Esophagus (tissue), 2 donors: ENCODE results near the gene KLF11. TPM values are rescaled to one million over a fixed set of nuclear protein-coding genes. Genes with fewer than 3 reads are reported as not detected.
"Not testable (repeated sequence)": the region's sequence is repeated elsewhere in the genome, so short reads cannot be mapped to it uniquely, and the experiment has no call there.

Experiments used
- H3K27ac ChIP-seq, 2 donors: one replicate each; pipeline ENCODE4 v1.5.1; 2013; ENCODE audit warnings: low read depth in 2 of 2, mild to moderate bottlenecking in 2 of 2, inconsistent platforms in 1 of 2, low read length in 1 of 2, moderate library complexity in 1 of 2
- H3K27me3 ChIP-seq, 2 donors: one replicate each; pipeline ENCODE4 v1.6.1; 2013; ENCODE audit warnings: low read length in 2 of 2, control low read depth in 1 of 2, mild to moderate bottlenecking in 1 of 2; ENCODE audit not compliant: insufficient read depth in 2 of 2, control insufficient read depth in 1 of 2
- H3K36me3 ChIP-seq, 2 donors: one replicate each; pipeline ENCODE4 v1.6.1; 2013; ENCODE audit warnings: low read length in 1 of 2; ENCODE audit not compliant: control insufficient read depth in 2 of 2, insufficient read depth in 2 of 2
- H3K4me1 ChIP-seq, 2 donors: one replicate each; pipeline ENCODE4 v1.6.1; 2013; ENCODE audit warnings: low read length in 1 of 2; ENCODE audit not compliant: control insufficient read depth in 2 of 2, insufficient read depth in 2 of 2
- H3K4me3 ChIP-seq, 2 donors: one replicate each; pipeline ENCODE4 v1.5.1; 2013; ENCODE audit warnings: low read length in 2 of 2, mild to moderate bottlenecking in 2 of 2, low read depth in 1 of 2, moderate library complexity in 1 of 2
- H3K9me3 ChIP-seq, 2 donors: one replicate each; pipeline ENCODE4 v1.6.1; 2013; ENCODE audit warnings: mild to moderate bottlenecking in 2 of 2, low read depth in 1 of 2, low read length in 1 of 2, moderate library complexity in 1 of 2; ENCODE audit not compliant: control insufficient read depth in 2 of 2, insufficient read depth in 1 of 2
- WGBS, 2 donors: extraction: QIAGEN DNeasy Blood & Tissue Kit; methylation state at CpG; one replicate each; pipeline ENCODE4 v1.1.7; 2013; 5-methylcytosine and 5-hydroxymethylcytosine counted together
- polyA plus RNA-seq, 2 donors: library from polyadenylated mRNA; stranded (reverse); fragments of 200-250 nt; gene quantifications; one replicate each; pipeline ENCODE4 v1.2.3, GENCODE V29; 2013
- donor health status: healthy with polysubstance abuse.
- donor health status: Bipolar disorder and iron deficiency.

KLF11 gene
- polyA plus RNA-seq, 2 donors, result 1.7 to 4.3 TPM

DNA sequence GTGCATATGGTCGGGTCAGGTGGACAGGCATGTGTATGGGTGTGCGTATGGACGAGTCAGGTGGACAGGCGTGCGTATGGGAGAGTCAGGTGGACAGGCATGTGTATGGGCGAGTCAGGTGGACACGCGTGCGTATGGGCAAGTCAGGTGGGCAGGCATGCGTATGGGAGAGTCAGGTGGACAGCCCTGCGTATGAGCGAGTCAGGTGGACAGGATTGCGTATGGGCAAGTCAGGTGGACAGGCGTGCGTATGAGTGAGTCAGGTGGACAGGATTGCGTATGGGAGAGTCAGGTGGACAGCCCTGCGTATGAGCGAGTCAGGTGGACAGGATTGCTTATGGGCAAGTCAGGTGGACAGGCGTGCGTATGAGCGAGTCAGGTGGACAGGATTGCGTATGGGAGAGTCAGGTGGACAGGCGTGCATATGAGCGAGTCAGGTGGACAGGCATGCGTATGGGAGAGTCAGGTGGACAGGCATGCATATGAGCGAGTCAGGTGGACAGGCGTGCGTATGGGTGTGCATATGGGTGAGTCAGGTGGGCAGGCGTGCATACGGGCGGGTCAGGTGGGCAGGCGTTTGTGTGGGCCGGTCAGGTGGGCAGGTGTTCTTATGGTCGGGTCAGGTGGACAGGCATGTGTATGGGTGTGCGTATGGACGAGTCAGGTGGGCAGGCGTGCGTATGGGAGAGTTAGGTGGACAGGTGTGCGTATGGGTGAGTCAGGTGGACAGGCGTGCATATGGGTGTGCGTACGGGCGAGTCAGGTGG lies 29.5 kb upstream of the KLF11 start:
- 94 to 96% methylated on average over 43 of the region's 43 CpGs for WGBS, 2 donors
- H3K27ac ChIP-seq, result not testable (repeated sequence)

DNA sequence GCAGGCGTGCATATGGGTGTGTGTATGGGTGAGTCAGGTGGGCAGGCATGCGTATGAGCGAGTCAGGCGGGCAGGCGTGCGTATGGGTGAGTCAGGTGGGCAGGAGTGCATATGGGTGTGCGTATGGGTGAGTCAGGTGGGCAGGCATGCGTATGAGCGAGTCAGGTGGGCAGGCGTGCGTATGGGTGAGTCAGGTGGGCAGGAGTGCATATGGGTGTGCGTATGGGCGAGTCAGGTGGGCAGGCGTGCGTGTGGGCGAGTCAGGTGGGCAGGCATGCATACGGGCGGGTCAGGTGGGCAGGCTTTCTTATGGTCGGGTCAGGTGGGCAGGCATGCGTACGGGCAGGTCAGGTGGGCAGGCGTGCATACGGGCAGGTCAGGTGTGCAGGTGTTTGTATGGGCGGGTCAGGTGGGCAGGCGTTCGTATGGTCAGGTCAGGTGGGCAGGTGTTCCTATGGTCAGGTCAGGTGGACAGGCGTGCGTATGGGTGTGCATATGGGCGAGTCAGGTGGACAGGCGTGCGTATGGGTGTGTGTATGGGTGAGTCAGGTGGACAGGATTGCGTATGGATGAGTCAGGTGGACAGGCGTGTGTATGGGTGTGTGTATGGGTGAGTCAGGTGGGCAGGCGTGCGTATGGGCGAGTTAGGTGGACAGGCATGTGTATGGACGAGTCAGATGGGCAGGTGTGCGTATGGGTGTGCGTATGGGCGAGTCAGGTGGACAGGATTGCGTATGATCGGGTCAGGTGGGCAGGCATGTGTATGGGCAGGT lies 28.7 kb upstream of the KLF11 start:
- 78 to 83% methylated on average over 37 to 42 of the region's 42 CpGs for WGBS, 2 donors
- Histone ChIP-seq H3K27ac (peak overlapping the region; percentile 44 to 77), H3K4me3 (no peak overlapping the region), H3K27me3 (no peaks in the 10 kb centered on the region), H3K36me3 (no peaks in the 10 kb centered on the region), H3K4me1 (peaks cover 4 to 21% of the 10 kb centered on the region in 2 donors), H3K9me3 (peaks cover 0 to 37% of the 10 kb centered on the region in 2 donors)

More for the DNA sequence above, 29.5 kb upstream of the KLF11 start:
- not testable (repeated sequence) for H3K27me3 ChIP-seq, H3K4me3 ChIP-seq, H3K36me3 ChIP-seq
- peaks cover 4 to 21% of the 10 kb centered on the region in 2 donors for H3K4me1 ChIP-seq
- H3K9me3 ChIP-seq, result peaks cover 0 to 37% of the 10 kb centered on the region in 2 donors

DNA sequence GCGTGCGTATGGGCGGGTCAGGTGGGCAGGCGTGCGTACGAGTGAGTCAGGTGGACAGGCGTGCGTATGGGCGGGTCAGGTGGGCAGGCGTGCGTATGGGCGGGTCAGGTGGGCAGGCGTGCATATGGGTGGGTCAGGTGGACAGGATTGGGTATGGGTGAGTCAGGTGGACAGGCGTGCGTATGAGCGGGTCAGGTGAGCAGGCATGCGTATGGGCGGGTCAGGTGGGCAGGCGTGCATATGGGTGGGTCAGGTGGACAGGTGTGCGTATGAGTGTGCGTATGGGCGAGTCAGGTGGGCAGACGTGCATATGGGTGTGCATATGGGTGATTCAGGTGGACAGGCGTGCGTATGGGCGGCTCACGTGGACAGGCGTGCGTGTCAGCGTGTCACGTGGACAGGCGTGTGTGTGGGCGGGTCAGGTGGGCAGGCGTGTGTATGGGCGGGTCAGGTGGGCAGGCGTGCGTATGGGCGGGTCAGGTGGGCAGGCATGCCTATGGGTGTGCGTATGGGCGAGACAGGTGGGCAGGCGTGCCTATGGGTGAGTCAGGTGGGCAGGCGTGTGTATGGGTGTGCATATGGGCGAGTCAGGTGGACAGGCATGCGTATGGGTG lies 27.9 kb upstream of the KLF11 start:
- not testable (repeated sequence) for H3K36me3 ChIP-seq, H3K27ac ChIP-seq, H3K27me3 ChIP-seq, H3K4me3 ChIP-seq
- H3K4me1 ChIP-seq, result peaks cover 0 to 16% of the 10 kb centered on the region in 2 donors
- H3K9me3 ChIP-seq, result peaks cover 0 to 37% of the 10 kb centered on the region in 2 donors
- 96% methylated on average over 40 to 44 of the region's 44 CpGs for WGBS, 2 donors

DNA sequence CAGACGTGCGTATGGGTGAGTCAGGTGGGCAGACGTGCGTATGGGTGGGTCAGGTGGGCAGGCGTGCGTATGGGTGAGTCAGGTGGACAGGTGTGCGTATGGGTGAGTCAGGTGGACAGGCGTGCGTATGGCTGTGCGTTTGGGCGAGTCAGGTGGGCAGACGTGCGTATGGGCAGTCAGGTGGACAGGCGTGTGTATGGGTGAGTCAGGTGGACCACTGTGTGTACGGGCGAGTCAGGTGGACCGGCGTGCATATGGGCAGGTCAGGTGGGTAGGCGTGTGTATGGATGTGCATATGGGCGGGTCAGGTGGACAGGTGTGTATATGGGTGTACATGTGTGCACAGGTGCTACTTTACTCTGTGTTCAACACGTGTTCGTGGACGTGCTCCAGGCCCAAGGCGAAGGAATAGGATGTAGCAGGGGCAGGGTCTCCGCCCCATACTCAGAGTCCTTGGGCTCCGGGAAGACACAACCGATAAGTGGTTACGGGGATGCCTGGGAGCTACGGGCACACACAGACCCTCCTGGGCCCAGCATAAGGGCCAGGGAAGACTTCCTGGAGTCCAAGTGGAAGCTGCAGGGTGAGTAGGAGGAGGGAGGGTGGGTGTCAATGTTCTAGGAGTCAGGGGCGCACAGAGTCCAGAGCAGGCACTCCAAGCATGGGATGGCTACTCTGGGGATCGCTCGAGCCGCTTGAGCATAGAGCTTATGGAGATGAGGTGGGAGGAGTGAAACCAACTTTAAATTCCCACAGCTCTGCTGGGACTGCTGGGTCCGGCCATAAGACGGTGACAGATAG lies 27.1 kb upstream of the KLF11 start:
- peaks cover 0 to 15% of the 10 kb centered on the region in 2 donors for H3K4me1 ChIP-seq
- peaks cover 0 to 36% of the 10 kb centered on the region in 2 donors for H3K9me3 ChIP-seq
- H3K4me3 ChIP-seq, result no peak overlapping the region
- no peaks in the 10 kb centered on the region for H3K36me3 ChIP-seq
- 92 to 93% methylated on average over 35 of the region's 35 CpGs for WGBS, 2 donors
- no peak overlapping the region for H3K27ac ChIP-seq
- no peaks in the 10 kb centered on the region for H3K27me3 ChIP-seq

GRCh38 chr2:10016802-10017258 lies 26.5 kb upstream of the KLF11 start:
- H3K4me3 ChIP-seq, result no peak overlapping the region
- H3K27me3 ChIP-seq, result no peaks in the 10 kb centered on the region
- H3K4me1 ChIP-seq, result peaks cover 0 to 12% of the 10 kb centered on the region in 2 donors
- H3K36me3 ChIP-seq, result no peaks in the 10 kb centered on the region
- no peak overlapping the region for H3K27ac ChIP-seq
- 88 to 91% methylated on average over 8 of the region's 8 CpGs for WGBS, 2 donors
- H3K9me3 ChIP-seq, result peaks cover 0 to 30% of the 10 kb centered on the region in 2 donors

DNA sequence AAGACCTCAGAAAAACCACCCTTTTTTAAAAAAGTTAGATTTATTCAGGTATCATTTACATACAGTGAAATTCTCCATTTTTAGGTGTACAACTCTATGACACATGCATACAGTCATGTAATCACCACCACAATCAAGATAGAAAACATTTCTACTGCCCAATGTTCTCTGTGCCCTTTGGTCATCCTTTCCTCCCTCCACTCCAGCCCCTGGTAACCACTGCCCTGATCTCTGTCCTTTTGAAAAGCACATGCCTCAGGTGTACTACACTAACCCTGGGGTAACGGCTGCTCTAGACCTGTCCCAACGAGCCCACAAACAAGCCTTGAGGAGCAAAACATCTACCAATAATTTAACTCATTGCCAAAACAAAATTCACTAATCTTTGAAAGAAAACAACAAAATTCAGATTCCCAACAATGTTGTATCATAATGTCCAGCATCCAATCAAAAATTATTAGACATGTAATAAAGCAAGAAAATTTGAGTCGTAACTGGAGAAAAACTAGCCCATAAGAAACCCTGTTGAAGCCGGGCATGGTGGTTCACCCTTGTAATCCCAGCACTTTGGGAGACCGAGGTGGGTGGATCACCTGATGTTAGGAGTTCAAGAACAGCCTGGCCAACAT lies 25.9 kb upstream of the KLF11 start:
- 77 to 87% methylated on average over 5 of the region's 5 CpGs for WGBS, 2 donors
- Histone ChIP-seq H3K36me3 (no peaks in the 10 kb centered on the region), H3K27me3 (no peaks in the 10 kb centered on the region), H3K9me3 (peaks cover 0 to 29% of the 10 kb centered on the region in 2 donors), H3K4me1 (peaks cover 0 to 12% of the 10 kb centered on the region in 2 donors), H3K27ac (no peak overlapping the region), H3K4me3 (no peak overlapping the region)

GRCh38 chr2:10019174-10019573 lies 24.2 kb upstream of the KLF11 start:
- H3K27me3 ChIP-seq, result no peaks in the 10 kb centered on the region
- WGBS, 2 donors, result 45 to 52% methylated on average over 8 of the region's 8 CpGs
- no peak overlapping the region for H3K27ac ChIP-seq
- H3K9me3 ChIP-seq, result peaks cover 0 to 13% of the 10 kb centered on the region in 2 donors
- peaks cover 0 to 6% of the 10 kb centered on the region in 2 donors for H3K4me1 ChIP-seq
- no peaks in the 10 kb centered on the region for H3K36me3 ChIP-seq
- H3K4me3 ChIP-seq, result no peak overlapping the region

DNA sequence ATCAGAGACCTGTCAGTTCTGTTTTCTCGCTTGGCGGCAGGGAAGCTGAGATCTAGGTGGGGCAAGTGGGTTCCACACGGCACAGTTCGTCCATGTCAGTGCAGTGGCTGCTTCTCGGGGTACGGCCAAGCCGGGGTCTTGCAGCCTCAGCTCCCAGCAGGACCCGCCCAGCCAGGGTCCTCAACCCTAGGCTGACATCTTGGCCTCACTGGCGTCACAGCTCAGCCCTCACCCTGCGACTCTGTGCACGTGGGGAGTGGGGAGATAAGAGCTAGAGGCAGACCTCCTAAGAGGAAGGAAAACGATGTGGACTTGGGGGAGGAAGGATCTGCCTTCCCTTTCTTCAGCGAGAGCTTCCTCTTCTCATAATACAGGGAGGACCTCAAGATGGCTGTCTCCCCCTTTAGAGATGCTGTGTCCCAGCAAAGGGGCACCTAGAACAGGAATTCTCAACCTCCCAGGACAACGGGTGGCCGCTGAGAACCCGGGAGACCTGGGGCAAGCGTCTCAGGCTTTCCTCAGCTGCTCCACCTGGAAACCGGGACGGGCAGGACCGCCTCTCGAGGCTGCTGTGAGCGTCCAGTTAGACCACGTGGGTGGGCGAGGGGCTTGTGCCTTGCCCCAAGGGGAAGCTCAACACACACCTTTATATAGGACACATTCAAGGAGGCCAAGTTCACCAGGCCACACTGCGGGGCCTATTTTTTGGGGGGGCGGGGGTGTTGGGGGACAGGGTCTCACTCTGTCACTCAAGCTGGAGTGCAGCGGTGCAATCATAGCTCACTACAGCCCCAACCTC lies 23.5 kb upstream of the KLF11 start:
- 86 to 89% methylated on average over 27 of the region's 27 CpGs for WGBS, 2 donors
- H3K4me1 ChIP-seq, result peaks cover 0 to 6% of the 10 kb centered on the region in 2 donors
- H3K36me3 ChIP-seq, result no peaks in the 10 kb centered on the region
- peaks cover 0 to 7% of the 10 kb centered on the region in 2 donors for H3K9me3 ChIP-seq
- H3K27me3 ChIP-seq, result no peaks in the 10 kb centered on the region
- H3K27ac ChIP-seq, result no peak overlapping the region
- H3K4me3 ChIP-seq, result no peak overlapping the region
